Stomach (tissue), 9 donors: Measurements from ENCODE around the gene ABL1. TPM values are rescaled to one million over a fixed set of nuclear protein-coding genes. Genes with fewer than 3 reads are reported as not detected.

ENCODE experiments used
- DNase-seq, 2 donors: peaks; one replicate each; pipeline versions ENCODE4 v3.0.0 to v3.0.0-alpha.2; 2013 to 2019
- H3K27ac ChIP-seq, 5 donors: fragments of 200-600 bp in 4 of 5; sonication (generic) in 4 of 5; one replicate each; pipeline ENCODE4 v1.5.1; 2013 to 2019; ENCODE audit warnings: mild to moderate bottlenecking in 1 of 5, moderate library complexity in 1 of 5
- H3K27me3 ChIP-seq, 3 donors: fragments of 200-600 bp; sonication (generic); one replicate each; pipeline ENCODE4 v1.5.1; 2017 to 2019; ENCODE audit warnings: mixed run types in 1 of 3
- H3K36me3 ChIP-seq, 4 donors: fragments of 200-600 bp; sonication (generic); 1 replicate in 3 of 4; 2 replicates in 1 of 4; pipeline ENCODE4 v1.5.1; 2016 to 2019
- H3K4me1 ChIP-seq, 4 donors: fragments of 200-600 bp; sonication (generic); one replicate each; pipeline ENCODE4 v1.5.1; 2016 to 2019
- H3K4me3 ChIP-seq, 4 donors: fragments of 200-600 bp; sonication (generic) in 3 of 4; one replicate each; pipeline ENCODE4 v1.5.1; 2016 to 2019; ENCODE audit warnings: mild to moderate bottlenecking in 1 of 4
- H3K9me3 ChIP-seq, 4 donors: fragments of 200-600 bp; sonication (generic); one replicate each; pipeline ENCODE4 v1.5.1; 2016 to 2019
- EP300 ChIP-seq: sonication (generic); formaldehyde crosslinking; IDR thresholded peaks from one replicate; pipeline ENCODE4 v1.6.1; 2017; ENCODE audit warnings: antibody characterized with exemption
- POLR2A ChIP-seq, 4 donors: fragments of 450-650 bp; IDR thresholded peaks; one replicate each; pipeline ENCODE4 v1.6.1; 2016; ENCODE audit warnings: antibody characterized with exemption in 4 of 4, control low read depth in 2 of 4, mild to moderate bottlenecking in 1 of 4, moderate library complexity in 1 of 4
- POLR2AphosphoS5 ChIP-seq, 3 donors: sonication (generic); formaldehyde crosslinking; IDR thresholded peaks; one replicate each; pipeline ENCODE4 v1.6.1; 2016; ENCODE audit warnings: antibody characterized with exemption in 3 of 3
- WGBS, 5 donors: extraction: QIAGEN DNeasy Blood & Tissue Kit in 3 of 5; methylation state at CpG; one replicate each; pipeline versions ENCODE4 v1.1.5 to v1.1.7; 2013 to 2018; 5-methylcytosine and 5-hydroxymethylcytosine counted together
- intact Hi-C: fragments of 100-400 bp; cut with DNase I; formaldehyde crosslinking; loops from one replicate; pipeline ENCODE4 v1.15.1; 2023; ENCODE audit warnings: low total_unique reads
- polyA plus RNA-seq, 3 donors: library from polyadenylated mRNA; stranded (reverse); fragments of 200-250 nt; gene quantifications; one replicate each; pipeline ENCODE4 v1.2.3, GENCODE V29; 2013
- total RNA-seq, 5 donors: library from RNA; depleted of rRNA; stranded (reverse); fragments of >200 nt; gene quantifications; one replicate each; pipeline versions ENCODE4 v1.1.0 to v1.2.3, GENCODE V29; 2014 to 2016
- TF ChIP-seq, protein P1 (sequence below), 7 experiments: fragments of 450-650 bp in 4 of 7; fragments of 200-600 bp in 3 of 7; sonication (generic) in 3 of 7; IDR thresholded peaks; one replicate each; pipeline ENCODE4 v1.5.1; 2016 to 2019; ENCODE audit warnings: antibody characterized with exemption in 7 of 7, control low read depth in 2 of 7, mild to moderate bottlenecking in 1 of 7
- donor health status: healthy with polysubstance abuse.
- donor health status: Bipolar disorder and iron deficiency.
- donor health status: healthy.

Gene ABL1
- total and polyA plus RNA-seq, 8 donors: 19.0 to 95.9 (median 43.8) TPM

DNA sequence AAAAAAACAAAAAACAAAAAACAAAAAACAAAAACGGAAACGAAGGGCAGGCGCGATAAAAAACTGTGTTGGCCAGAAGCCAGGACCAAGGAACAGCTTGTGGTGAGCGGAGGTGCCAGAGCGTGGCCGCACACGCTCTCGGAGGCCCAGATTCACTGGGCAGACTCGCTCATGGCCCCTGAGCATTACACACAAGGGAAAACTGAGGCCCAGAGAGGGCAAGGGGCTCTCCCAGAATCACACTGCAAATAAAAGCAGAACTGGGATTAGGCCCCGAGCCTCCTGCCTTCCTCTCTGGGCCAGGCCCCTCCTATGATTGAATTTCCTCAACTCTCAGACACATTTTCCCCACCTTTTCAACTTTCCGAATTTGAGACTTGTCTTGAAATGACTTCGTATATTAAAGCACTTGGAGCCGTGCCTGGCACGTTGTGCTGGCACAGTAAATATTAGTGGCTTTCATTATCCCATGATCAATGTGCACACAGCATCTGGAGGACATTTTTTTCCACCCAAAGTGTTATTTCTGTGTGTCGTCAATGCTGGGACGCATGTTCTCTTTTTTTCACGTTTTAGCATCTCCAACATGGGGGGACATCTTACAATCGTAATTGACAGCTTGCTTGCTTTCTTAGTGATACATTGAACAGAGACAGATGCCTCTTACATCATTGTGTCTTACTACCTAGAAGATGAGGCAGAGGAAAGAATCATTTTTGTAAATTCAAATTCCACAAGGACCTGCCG lies 96.6 kb downstream of the ABL1 start:
- Histone ChIP-seq H3K36me3 (no peaks in the 10 kb centered on the region), H3K4me1 (peaks cover 10 to 33% (median 23%) of the 10 kb centered on the region in 4 donors), H3K4me3 (no peak overlapping the region), H3K9me3 (no peaks in the 10 kb centered on the region), H3K27me3 (peaks cover 0 to 68% (median 46%) of the 10 kb centered on the region in 3 donors), H3K27ac (no peak overlapping the region)
- no peak for DNase-seq
- TF ChIP-seq, protein P1, sequence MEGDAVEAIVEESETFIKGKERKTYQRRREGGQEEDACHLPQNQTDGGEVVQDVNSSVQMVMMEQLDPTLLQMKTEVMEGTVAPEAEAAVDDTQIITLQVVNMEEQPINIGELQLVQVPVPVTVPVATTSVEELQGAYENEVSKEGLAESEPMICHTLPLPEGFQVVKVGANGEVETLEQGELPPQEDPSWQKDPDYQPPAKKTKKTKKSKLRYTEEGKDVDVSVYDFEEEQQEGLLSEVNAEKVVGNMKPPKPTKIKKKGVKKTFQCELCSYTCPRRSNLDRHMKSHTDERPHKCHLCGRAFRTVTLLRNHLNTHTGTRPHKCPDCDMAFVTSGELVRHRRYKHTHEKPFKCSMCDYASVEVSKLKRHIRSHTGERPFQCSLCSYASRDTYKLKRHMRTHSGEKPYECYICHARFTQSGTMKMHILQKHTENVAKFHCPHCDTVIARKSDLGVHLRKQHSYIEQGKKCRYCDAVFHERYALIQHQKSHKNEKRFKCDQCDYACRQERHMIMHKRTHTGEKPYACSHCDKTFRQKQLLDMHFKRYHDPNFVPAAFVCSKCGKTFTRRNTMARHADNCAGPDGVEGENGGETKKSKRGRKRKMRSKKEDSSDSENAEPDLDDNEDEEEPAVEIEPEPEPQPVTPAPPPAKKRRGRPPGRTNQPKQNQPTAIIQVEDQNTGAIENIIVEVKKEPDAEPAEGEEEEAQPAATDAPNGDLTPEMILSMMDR (IDR thresholded peaks at IDR 0.05): no peak
- TF ChIP-seq POLR2A (IDR thresholded peaks at IDR 0.05) (no peak), EP300 (no peak), POLR2AphosphoS5 (IDR thresholded peaks at IDR 0.05) (no peak)
- 59 to 72% (median 66%) methylated on average over 20 of the region's 20 CpGs for WGBS, 5 donors
- intact Hi-C loops: no loop called here

DNA sequence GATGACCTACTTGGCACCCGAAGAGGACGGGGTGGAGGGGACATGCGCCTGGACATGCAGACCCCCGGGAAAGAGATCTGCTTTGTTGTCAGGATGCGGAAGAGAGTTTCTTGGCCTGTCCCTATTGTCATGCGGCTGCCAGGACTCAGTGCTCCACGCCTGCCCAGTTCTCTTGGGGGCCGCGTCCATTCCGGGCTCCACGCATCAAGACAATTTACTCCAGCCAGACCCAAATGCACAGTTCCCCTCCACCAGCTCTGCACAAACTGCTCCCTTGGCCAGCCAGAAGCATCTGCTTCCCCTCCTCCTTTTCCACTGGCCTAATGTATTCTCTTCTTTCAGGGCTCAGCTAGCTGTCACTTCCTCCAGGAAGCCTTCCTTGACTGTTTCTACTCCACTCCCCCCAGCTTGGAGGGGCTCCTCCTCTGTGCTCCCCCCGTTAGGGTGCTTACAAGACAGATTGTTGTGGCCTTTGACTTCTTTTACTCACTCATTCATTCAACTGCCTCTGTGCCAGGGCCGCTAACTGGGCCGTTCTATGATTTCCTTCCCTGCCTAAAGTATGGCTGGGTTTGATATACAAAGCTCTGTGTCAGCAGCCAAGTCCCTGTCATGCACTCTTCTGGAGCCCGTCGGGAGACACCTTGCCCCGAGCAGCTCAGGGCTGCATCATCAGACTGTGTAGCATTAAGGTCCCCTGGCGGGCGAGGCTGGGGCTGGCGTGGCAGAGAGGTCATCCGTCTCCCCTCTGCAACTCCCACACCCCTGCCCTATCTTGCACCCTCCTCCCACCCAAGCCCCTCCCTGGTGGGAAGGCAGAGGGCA lies 97.4 kb downstream of the ABL1 start:
- peaks cover 10 to 34% (median 23%) of the 10 kb centered on the region in 4 donors for H3K4me1 ChIP-seq
- no peaks in the 10 kb centered on the region for H3K9me3 ChIP-seq
- TF ChIP-seq POLR2A (IDR thresholded peaks at IDR 0.05) (no peak), POLR2AphosphoS5 (IDR thresholded peaks at IDR 0.05) (no peak), EP300 (no peak)
- TF ChIP-seq, protein P1 (IDR thresholded peaks at IDR 0.05): no peak
- DNase-seq: no peak
- H3K27ac ChIP-seq: no peak overlapping the region
- peaks cover 0 to 76% (median 54%) of the 10 kb centered on the region in 3 donors for H3K27me3 ChIP-seq
- intact Hi-C loops: no loop called here
- no peaks in the 10 kb centered on the region for H3K36me3 ChIP-seq
- H3K4me3 ChIP-seq: no peak overlapping the region
- 50 to 57% (median 52%) methylated on average over 21 of the region's 21 CpGs for WGBS, 5 donors

DNA sequence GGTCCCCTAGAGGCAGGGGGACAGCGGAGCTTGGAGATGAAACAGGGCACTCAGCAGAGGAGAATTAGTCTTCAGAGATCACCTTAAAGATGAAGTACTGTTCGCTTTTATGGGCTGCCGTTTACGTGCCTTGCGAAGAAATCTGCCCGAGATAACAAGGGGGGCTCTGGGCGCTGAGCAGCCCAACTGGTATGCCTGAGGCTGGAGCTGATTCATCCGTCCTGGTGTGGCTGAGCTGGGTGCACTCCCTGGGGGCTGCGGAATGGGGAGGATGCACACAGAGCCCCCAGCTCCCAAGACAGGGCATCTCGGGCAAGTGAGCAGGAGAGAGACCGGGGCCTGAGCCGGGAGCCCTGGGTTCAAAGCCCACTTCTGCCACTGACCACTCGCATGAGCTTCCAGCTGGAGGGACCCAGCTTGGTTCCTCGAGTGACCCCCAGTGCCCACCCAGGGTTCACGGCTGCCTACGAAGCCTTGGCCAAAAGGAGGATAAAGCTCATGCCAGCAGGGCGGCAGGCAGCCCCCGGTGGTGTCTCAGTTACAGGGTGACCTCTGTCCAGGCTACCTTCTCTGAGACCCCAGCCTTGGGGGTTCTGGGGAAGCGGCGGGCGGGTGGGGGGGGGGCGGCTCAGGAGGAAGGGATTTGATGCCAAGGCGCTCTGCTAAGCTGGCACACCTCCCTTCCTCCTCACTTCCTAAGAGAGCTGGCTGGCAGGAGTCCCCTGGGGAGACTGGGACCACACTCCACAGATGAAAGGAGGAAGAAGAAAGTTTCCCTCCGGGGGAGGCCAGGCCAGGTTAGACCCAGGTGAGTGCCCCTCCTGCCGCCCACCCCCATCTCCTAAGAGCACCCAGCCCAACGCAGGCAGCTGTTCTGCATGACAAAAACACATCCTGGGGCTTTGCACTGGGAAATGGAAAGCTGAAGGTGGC lies 98.3 kb downstream of the ABL1 start:
- WGBS, 5 donors: 20 to 32% (median 30%) methylated on average over 12 to 26 of the region's 26 CpGs
- H3K4me3 ChIP-seq: no peak overlapping the region
- DNase-seq: peak in 1 of 2 donors; percentile 48
- no peaks in the 10 kb centered on the region for H3K9me3 ChIP-seq
- intact Hi-C loops: no loop called here
- no peaks in the 10 kb centered on the region for H3K36me3 ChIP-seq
- H3K27ac ChIP-seq: no peak overlapping the region
- TF ChIP-seq POLR2A (IDR thresholded peaks at IDR 0.05): no peak
- TF ChIP-seq EP300: no peak
- TF ChIP-seq, protein P1 (IDR thresholded peaks at IDR 0.05): no peak
- TF ChIP-seq POLR2AphosphoS5 (IDR thresholded peaks at IDR 0.05): no peak
- H3K27me3 ChIP-seq: peaks cover 9 to 85% (median 63%) of the 10 kb centered on the region in 3 donors
- H3K4me1 ChIP-seq: peaks cover 10 to 37% (median 23%) of the 10 kb centered on the region in 4 donors

DNA sequence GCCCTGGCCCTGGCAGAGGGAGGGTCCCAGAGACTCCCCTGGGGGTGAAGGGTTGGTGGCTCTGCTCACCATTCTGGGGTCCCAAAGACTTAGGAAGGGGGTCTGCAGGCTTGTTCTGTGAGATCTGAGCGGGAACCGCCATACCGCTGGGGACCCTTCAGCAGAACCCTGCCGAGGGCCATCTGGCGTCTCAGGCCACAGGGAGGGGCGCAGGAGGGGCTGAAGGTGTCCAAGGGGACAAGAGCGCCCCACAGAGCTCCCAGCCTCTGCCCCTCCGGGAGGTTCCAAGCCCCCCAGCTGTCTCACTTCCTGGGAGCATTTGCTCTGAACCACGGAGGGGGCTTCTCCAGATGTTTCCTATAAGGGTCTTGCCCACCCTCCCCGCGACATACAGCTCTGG lies 99.2 kb downstream of the ABL1 start:
- H3K27me3 ChIP-seq: peaks cover 14 to 88% (median 72%) of the 10 kb centered on the region in 3 donors
- 68 to 78% (median 73%) methylated on average over 6 to 11 of the region's 11 CpGs for WGBS, 5 donors
- H3K27ac ChIP-seq: no peak overlapping the region
- H3K9me3 ChIP-seq: no peaks in the 10 kb centered on the region
- H3K4me1 ChIP-seq: peaks cover 13 to 35% (median 23%) of the 10 kb centered on the region in 4 donors
- DNase-seq: no peak
- H3K36me3 ChIP-seq: no peaks in the 10 kb centered on the region
- TF ChIP-seq POLR2AphosphoS5 (IDR thresholded peaks at IDR 0.05) (no peak), EP300 (no peak), POLR2A (IDR thresholded peaks at IDR 0.05) (no peak)
- TF ChIP-seq, protein P1 (IDR thresholded peaks at IDR 0.05): no peak
- no peak overlapping the region for H3K4me3 ChIP-seq
- intact Hi-C loops: no loop called here
